ENCODE data around the gene DIS3L2.

The DIS3L2 gene

GRCh38 chr2:232287316-232287715, 325.8 kb downstream of the DIS3L2 start:
- TF ChIP-seq CTCF (IDR thresholded peaks at IDR 0.05; ENCODE audit: low read depth, low read length) = no peak

GRCh38 chr2:232288489-232289030, 327.0 kb downstream of the DIS3L2 start:
- TF ChIP-seq CTCF (IDR thresholded peaks at IDR 0.05; ENCODE audit: low read depth, low read length) = no peak
- no peak overlapping the region for H3K4me3 ChIP-seq (ENCODE audit: low read depth, low read length)

More at GRCh38 chr2:232287316-232287715, 325.8 kb downstream of the DIS3L2 start:
- no peak overlapping the region for H3K4me3 ChIP-seq (ENCODE audit: low read depth, low read length)

DNA sequence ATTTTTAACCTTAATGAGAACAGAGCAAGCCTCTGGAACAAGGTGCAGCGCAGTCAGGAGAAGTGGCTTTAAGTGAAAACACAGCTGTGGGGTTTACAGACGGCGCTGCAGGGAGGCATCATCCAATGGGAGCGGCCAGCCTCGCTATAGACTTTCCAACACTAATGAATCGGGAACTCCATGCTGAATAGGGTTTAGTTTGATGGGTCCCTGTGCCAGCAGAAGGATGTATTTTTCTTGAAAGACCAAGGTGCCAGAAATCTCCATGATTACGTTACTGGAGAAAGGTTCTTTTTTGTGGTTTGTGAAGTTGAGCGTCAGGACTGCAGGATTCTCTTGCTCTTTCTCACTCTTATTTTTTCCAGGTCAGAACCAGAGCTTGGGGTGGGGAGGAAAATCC, 329.2 kb downstream of the DIS3L2 start:
- H3K4me3 ChIP-seq (ENCODE audit: low read depth, low read length) = no peak overlapping the region
- TF ChIP-seq CTCF (IDR thresholded peaks at IDR 0.05; ENCODE audit: low read depth, low read length) = no peak

DNA sequence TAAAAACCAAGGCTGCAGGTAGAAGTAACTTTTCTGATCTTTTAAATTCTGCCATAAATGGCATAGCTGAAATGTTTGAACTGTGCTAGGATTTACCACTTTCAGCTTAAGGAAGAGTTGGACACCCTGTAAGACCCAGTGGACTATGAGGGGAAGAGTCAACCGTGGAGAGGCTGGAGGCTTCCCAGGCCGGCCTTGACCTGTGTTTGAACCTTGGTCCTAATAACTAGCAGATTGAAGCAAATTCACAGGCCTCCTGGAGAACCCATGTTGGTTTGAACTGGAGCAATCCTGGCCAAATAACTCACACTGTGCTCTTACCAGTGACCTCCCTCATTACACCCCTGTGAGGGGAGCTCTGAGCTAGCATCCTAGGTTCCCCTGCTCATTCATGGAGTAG, 329.8 kb downstream of the DIS3L2 start:
- TF ChIP-seq CTCF (IDR thresholded peaks at IDR 0.05; ENCODE audit: low read depth, low read length) = no peak
- H3K4me3 ChIP-seq (ENCODE audit: low read depth, low read length) = no peak overlapping the region

- H3K4me3 ChIP-seq (ENCODE audit: low read depth, low read length) = no peak overlapping the region
- TF ChIP-seq CTCF (IDR thresholded peaks at IDR 0.05; ENCODE audit: low read depth, low read length) = peak; percentile 73
Measured at GRCh38 chr2:232292395-232293154, 331.1 kb downstream of the DIS3L2 start.

DNA sequence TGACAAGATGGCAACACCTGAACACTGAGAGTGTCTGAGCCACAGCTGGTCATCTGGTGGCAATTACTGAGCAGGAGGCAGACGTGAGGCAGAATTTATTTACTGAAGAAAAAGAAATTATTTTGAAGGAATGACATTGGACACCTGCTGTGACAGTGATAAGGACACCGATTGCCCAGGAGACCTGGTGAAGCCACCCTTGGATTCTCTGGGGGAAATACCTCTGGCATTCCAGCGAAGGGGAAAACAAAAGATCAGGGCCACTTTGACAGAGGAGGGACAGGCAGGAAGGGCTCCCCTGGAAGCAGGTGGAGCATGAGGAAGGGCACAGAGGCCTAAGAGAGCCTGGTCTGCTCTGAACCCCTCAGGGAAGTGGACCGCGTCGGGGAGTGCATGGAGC, 331.7 kb downstream of the DIS3L2 start:
- no peak overlapping the region for H3K4me3 ChIP-seq (ENCODE audit: low read depth, low read length)
- no peak for TF ChIP-seq CTCF (IDR thresholded peaks at IDR 0.05; ENCODE audit: low read depth, low read length)

DNA sequence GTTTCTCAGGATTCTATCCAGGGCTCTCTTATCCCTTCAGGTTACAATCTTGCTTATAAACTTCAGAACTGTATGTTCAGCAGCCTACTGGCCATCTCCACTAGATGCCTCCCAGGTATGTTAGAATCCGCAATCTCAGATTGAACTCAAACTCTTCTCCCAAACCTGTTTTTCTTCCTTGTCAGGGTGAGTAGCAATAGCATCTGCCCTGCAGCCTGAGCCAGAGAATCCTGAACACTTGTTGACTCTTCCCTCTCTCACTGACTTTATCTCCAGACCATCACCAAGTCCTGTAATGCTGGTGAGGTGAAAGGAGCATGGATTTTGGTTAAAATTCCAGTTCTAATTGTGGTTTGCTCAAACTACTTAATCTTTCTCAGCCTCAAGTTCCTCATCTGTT, 334.5 kb downstream of the DIS3L2 start:
- H3K4me3 ChIP-seq (ENCODE audit: low read depth, low read length) = no peak overlapping the region
- no peak for TF ChIP-seq CTCF (IDR thresholded peaks at IDR 0.05; ENCODE audit: low read depth, low read length)

All from WI38 (cell line).